ENCODE results near the gene PKP2. TPM values are rescaled to one million over a fixed set of nuclear protein-coding genes. Genes with fewer than 3 reads are reported as not detected.

The PKP2 gene
- total RNA-seq, 1 experiment from 2014 or later: not detected

GRCh38 chr12:32846053-32846452, 50.5 kb downstream of the PKP2 start:
- Histone ChIP-seq H2AFZ (ENCODE audit: low read length) (no peak overlapping the region), H3K9ac (ENCODE audit: low read length) (no peak overlapping the region), H3K4me3 (ENCODE audit: low read length) (no peak overlapping the region), H3K79me2 (ENCODE audit: low read length) (no peaks in the 10 kb centered on the region), H3K27me3 (ENCODE audit: low read length) (no peaks in the 10 kb centered on the region), H3K4me2 (ENCODE audit: low read depth, low read length, poor library complexity, severe bottlenecking) (no peak overlapping the region), H3K36me3 (ENCODE audit: insufficient read depth, low read length) (no peaks in the 10 kb centered on the region), H4K20me1 (ENCODE audit: insufficient read depth, low read depth, low read length) (no peaks in the 10 kb centered on the region), H3K9me3 (ENCODE audit: low read length) (no peaks in the 10 kb centered on the region), H3K27ac (ENCODE audit: low read length) (no peak overlapping the region), H3K9me2 (replicated peaks; ENCODE audit: insufficient read depth, low read length) (no peaks in the 10 kb centered on the region), H3K4me1 (ENCODE audit: low read length) (no peaks in the 10 kb centered on the region)
- no peak for DNase-seq

GRCh38 chr12:32843528-32844095, 53.0 kb downstream of the PKP2 start:
- no peak overlapping the region for H3K9ac ChIP-seq (ENCODE audit: low read length)
- no peaks in the 10 kb centered on the region for H3K36me3 ChIP-seq (ENCODE audit: insufficient read depth, low read length)
- no peaks in the 10 kb centered on the region for H3K27me3 ChIP-seq (ENCODE audit: low read length)
- no peaks in the 10 kb centered on the region for H4K20me1 ChIP-seq (ENCODE audit: insufficient read depth, low read depth, low read length)
- DNase-seq: no peak
- no peaks in the 10 kb centered on the region for H3K9me2 ChIP-seq (replicated peaks; ENCODE audit: insufficient read depth, low read length)
- no peaks in the 10 kb centered on the region for H3K79me2 ChIP-seq (ENCODE audit: low read length)
- no peak overlapping the region for H3K27ac ChIP-seq (ENCODE audit: low read length)
- H3K9me3 ChIP-seq (ENCODE audit: low read length): no peaks in the 10 kb centered on the region
- no peak overlapping the region for H3K4me3 ChIP-seq (ENCODE audit: low read length)
- no peaks in the 10 kb centered on the region for H3K4me1 ChIP-seq (ENCODE audit: low read length)
- no peak overlapping the region for H3K4me2 ChIP-seq (ENCODE audit: low read depth, low read length, poor library complexity, severe bottlenecking)
- no peak overlapping the region for H2AFZ ChIP-seq (ENCODE audit: low read length)

- Histone ChIP-seq H3K9ac (ENCODE audit: low read length) (no peak overlapping the region), H3K4me1 (ENCODE audit: low read length) (no peaks in the 10 kb centered on the region), H3K9me2 (replicated peaks; ENCODE audit: insufficient read depth, low read length) (no peaks in the 10 kb centered on the region), H3K27ac (ENCODE audit: low read length) (no peak overlapping the region), H4K20me1 (ENCODE audit: insufficient read depth, low read depth, low read length) (no peaks in the 10 kb centered on the region), H3K36me3 (ENCODE audit: insufficient read depth, low read length) (no peaks in the 10 kb centered on the region), H3K9me3 (ENCODE audit: low read length) (no peaks in the 10 kb centered on the region), H3K79me2 (ENCODE audit: low read length) (no peaks in the 10 kb centered on the region), H2AFZ (ENCODE audit: low read length) (no peak overlapping the region), H3K27me3 (ENCODE audit: low read length) (no peaks in the 10 kb centered on the region), H3K4me3 (ENCODE audit: low read length) (no peak overlapping the region), H3K4me2 (ENCODE audit: low read depth, low read length, poor library complexity, severe bottlenecking) (no peak overlapping the region)
- no peak for DNase-seq
These were observed 55.5 kb downstream of the PKP2 start for GRCh38 chr12:32841061-32841460.

GRCh38 chr12:32839828-32840227, 56.7 kb downstream of the PKP2 start:
- Histone ChIP-seq H2AFZ (ENCODE audit: low read length) (no peak overlapping the region), H3K27me3 (ENCODE audit: low read length) (no peaks in the 10 kb centered on the region)

GRCh38 chr12:32837974-32838373, 58.6 kb downstream of the PKP2 start:
- Histone ChIP-seq H3K36me3 (ENCODE audit: insufficient read depth, low read length) (no peaks in the 10 kb centered on the region), H2AFZ (ENCODE audit: low read length) (no peak overlapping the region), H3K27me3 (ENCODE audit: low read length) (no peaks in the 10 kb centered on the region), H3K9ac (ENCODE audit: low read length) (no peak overlapping the region), H3K9me3 (ENCODE audit: low read length) (no peaks in the 10 kb centered on the region), H3K27ac (ENCODE audit: low read length) (no peak overlapping the region), H3K79me2 (ENCODE audit: low read length) (no peaks in the 10 kb centered on the region), H3K4me1 (ENCODE audit: low read length) (no peaks in the 10 kb centered on the region), H3K4me3 (ENCODE audit: low read length) (no peak overlapping the region), H3K9me2 (replicated peaks; ENCODE audit: insufficient read depth, low read length) (no peaks in the 10 kb centered on the region), H3K4me2 (ENCODE audit: low read depth, low read length, poor library complexity, severe bottlenecking) (no peak overlapping the region), H4K20me1 (ENCODE audit: insufficient read depth, low read depth, low read length) (no peaks in the 10 kb centered on the region)
- DNase-seq: no peak

More at GRCh38 chr12:32839828-32840227, 56.7 kb downstream of the PKP2 start:
- no peaks in the 10 kb centered on the region for H3K4me1 ChIP-seq (ENCODE audit: low read length)
- H3K9me3 ChIP-seq (ENCODE audit: low read length): no peaks in the 10 kb centered on the region
- no peak overlapping the region for H3K4me2 ChIP-seq (ENCODE audit: low read depth, low read length, poor library complexity, severe bottlenecking)
- H3K9me2 ChIP-seq (replicated peaks; ENCODE audit: insufficient read depth, low read length): no peaks in the 10 kb centered on the region
- no peak overlapping the region for H3K9ac ChIP-seq (ENCODE audit: low read length)
- H3K4me3 ChIP-seq (ENCODE audit: low read length): no peak overlapping the region
- no peak for DNase-seq
- H3K79me2 ChIP-seq (ENCODE audit: low read length): no peaks in the 10 kb centered on the region
- H4K20me1 ChIP-seq (ENCODE audit: insufficient read depth, low read depth, low read length): no peaks in the 10 kb centered on the region
- H3K36me3 ChIP-seq (ENCODE audit: insufficient read depth, low read length): no peaks in the 10 kb centered on the region
- H3K27ac ChIP-seq (ENCODE audit: low read length): no peak overlapping the region

- H3K9me2 ChIP-seq (replicated peaks; ENCODE audit: insufficient read depth, low read length): no peaks in the 10 kb centered on the region
These were observed 59.9 kb downstream of the PKP2 start for GRCh38 chr12:32836710-32837109.

GRCh38 chr12:32834122-32834521, 62.5 kb downstream of the PKP2 start:
- no peak overlapping the region for H3K4me2 ChIP-seq (ENCODE audit: low read depth, low read length, poor library complexity, severe bottlenecking)
- no peak overlapping the region for H3K4me3 ChIP-seq (ENCODE audit: low read length)
- no peak overlapping the region for H3K27ac ChIP-seq (ENCODE audit: low read length)
- H3K9me3 ChIP-seq (ENCODE audit: low read length): no peaks in the 10 kb centered on the region
- no peaks in the 10 kb centered on the region for H3K4me1 ChIP-seq (ENCODE audit: low read length)
- H3K27me3 ChIP-seq (ENCODE audit: low read length): no peaks in the 10 kb centered on the region
- H4K20me1 ChIP-seq (ENCODE audit: insufficient read depth, low read depth, low read length): no peaks in the 10 kb centered on the region
- H3K9ac ChIP-seq (ENCODE audit: low read length): no peak overlapping the region
- no peaks in the 10 kb centered on the region for H3K79me2 ChIP-seq (ENCODE audit: low read length)
- H3K9me2 ChIP-seq (replicated peaks; ENCODE audit: insufficient read depth, low read length): no peaks in the 10 kb centered on the region
- no peak for DNase-seq
- no peaks in the 10 kb centered on the region for H3K36me3 ChIP-seq (ENCODE audit: insufficient read depth, low read length)
- H2AFZ ChIP-seq (ENCODE audit: low read length): no peak overlapping the region

More at GRCh38 chr12:32836710-32837109, 59.9 kb downstream of the PKP2 start:
- Histone ChIP-seq H3K27me3 (ENCODE audit: low read length) (no peaks in the 10 kb centered on the region), H4K20me1 (ENCODE audit: insufficient read depth, low read depth, low read length) (no peaks in the 10 kb centered on the region), H3K9me3 (ENCODE audit: low read length) (no peaks in the 10 kb centered on the region), H3K4me2 (ENCODE audit: low read depth, low read length, poor library complexity, severe bottlenecking) (no peak overlapping the region), H3K4me3 (ENCODE audit: low read length) (no peak overlapping the region), H2AFZ (ENCODE audit: low read length) (no peak overlapping the region), H3K4me1 (ENCODE audit: low read length) (no peaks in the 10 kb centered on the region), H3K9ac (ENCODE audit: low read length) (no peak overlapping the region), H3K79me2 (ENCODE audit: low read length) (no peaks in the 10 kb centered on the region), H3K27ac (ENCODE audit: low read length) (no peak overlapping the region), H3K36me3 (ENCODE audit: insufficient read depth, low read length) (no peaks in the 10 kb centered on the region)
- no peak for DNase-seq

GRCh38 chr12:32828552-32828951, 68.0 kb downstream of the PKP2 start:
- Histone ChIP-seq H3K9me2 (replicated peaks; ENCODE audit: insufficient read depth, low read length) (no peaks in the 10 kb centered on the region), H3K36me3 (ENCODE audit: insufficient read depth, low read length) (no peaks in the 10 kb centered on the region), H3K79me2 (ENCODE audit: low read length) (no peaks in the 10 kb centered on the region), H3K9me3 (ENCODE audit: low read length) (no peaks in the 10 kb centered on the region), H3K27me3 (ENCODE audit: low read length) (no peaks in the 10 kb centered on the region), H3K4me2 (ENCODE audit: low read depth, low read length, poor library complexity, severe bottlenecking) (no peak overlapping the region), H2AFZ (ENCODE audit: low read length) (no peak overlapping the region), H3K9ac (ENCODE audit: low read length) (no peak overlapping the region), H3K4me3 (ENCODE audit: low read length) (no peak overlapping the region), H3K4me1 (ENCODE audit: low read length) (no peaks in the 10 kb centered on the region), H3K27ac (ENCODE audit: low read length) (no peak overlapping the region), H4K20me1 (ENCODE audit: insufficient read depth, low read depth, low read length) (no peaks in the 10 kb centered on the region)
- DNase-seq: no peak

- H3K79me2 ChIP-seq (ENCODE audit: low read length): no peaks in the 10 kb centered on the region
- no peak overlapping the region for H3K27ac ChIP-seq (ENCODE audit: low read length)
- no peaks in the 10 kb centered on the region for H3K36me3 ChIP-seq (ENCODE audit: insufficient read depth, low read length)
- no peak overlapping the region for H3K4me3 ChIP-seq (ENCODE audit: low read length)
- no peaks in the 10 kb centered on the region for H3K9me2 ChIP-seq (replicated peaks; ENCODE audit: insufficient read depth, low read length)
- H3K27me3 ChIP-seq (ENCODE audit: low read length): no peaks in the 10 kb centered on the region
- DNase-seq: no peak
- no peak overlapping the region for H3K9ac ChIP-seq (ENCODE audit: low read length)
- H3K4me2 ChIP-seq (ENCODE audit: low read depth, low read length, poor library complexity, severe bottlenecking): no peak overlapping the region
- no peak overlapping the region for H2AFZ ChIP-seq (ENCODE audit: low read length)
- H3K4me1 ChIP-seq (ENCODE audit: low read length): no peaks in the 10 kb centered on the region
- H4K20me1 ChIP-seq (ENCODE audit: insufficient read depth, low read depth, low read length): no peaks in the 10 kb centered on the region
- H3K9me3 ChIP-seq (ENCODE audit: low read length): no peaks in the 10 kb centered on the region
These were observed 68.5 kb downstream of the PKP2 start for GRCh38 chr12:32828120-32828519.

Measured in Karpas-422 (cell line).